ENCODE results near the gene UBAP2L.
"Not testable (repeated sequence)": the region's sequence is repeated elsewhere in the genome, so short reads cannot be mapped to it uniquely, and the experiment has no call there.

UBAP2L gene

DNA sequence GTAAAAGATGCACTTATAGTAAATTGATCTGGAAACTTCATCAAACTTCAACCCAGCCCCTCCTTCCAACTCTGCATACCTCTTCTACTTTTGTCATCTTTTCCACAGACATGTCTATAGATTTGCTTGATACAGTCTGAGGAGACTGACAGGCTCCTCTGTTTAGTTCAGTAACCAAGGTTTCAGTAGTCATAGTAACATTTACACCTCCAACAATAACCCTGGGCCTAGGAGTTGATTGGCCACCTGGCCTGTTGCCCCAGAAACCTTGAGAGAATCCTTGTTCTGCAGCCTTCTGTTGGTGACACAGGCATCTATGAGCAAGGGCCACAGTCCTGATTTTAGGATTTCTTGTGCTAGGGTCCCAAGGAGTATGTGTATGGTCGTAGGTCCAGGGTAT lies 14.6 kb upstream of the UBAP2L start, which contains the start of gene CFAP141:
CFAP141 (minus strand) TSS at position 138 of the 400 bp plus-strand sequence; CDS start at position 112, 26 bp downstream.
- peak; percentile 30 for DNase-seq

DNA sequence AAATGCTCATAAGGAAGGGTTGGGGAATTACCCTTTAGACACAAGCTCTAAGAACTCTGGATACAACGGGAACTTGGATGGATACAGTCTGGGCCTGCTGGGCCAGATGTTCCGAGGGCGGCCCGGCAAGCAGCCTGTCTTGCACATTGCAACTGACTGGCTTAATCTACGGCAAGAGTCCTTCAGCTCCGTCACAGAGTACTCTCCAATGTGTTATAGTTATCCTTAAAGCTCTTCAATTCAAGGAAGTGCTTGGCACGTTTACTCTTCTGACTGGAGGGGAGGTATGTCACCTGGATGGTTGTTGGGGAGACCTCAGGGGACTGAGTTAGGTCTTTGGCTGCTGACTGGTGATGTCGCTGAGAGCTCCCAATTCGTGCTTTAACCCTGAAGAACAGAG lies 13.5 kb upstream of the UBAP2L start:
- no peak for DNase-seq

DNA sequence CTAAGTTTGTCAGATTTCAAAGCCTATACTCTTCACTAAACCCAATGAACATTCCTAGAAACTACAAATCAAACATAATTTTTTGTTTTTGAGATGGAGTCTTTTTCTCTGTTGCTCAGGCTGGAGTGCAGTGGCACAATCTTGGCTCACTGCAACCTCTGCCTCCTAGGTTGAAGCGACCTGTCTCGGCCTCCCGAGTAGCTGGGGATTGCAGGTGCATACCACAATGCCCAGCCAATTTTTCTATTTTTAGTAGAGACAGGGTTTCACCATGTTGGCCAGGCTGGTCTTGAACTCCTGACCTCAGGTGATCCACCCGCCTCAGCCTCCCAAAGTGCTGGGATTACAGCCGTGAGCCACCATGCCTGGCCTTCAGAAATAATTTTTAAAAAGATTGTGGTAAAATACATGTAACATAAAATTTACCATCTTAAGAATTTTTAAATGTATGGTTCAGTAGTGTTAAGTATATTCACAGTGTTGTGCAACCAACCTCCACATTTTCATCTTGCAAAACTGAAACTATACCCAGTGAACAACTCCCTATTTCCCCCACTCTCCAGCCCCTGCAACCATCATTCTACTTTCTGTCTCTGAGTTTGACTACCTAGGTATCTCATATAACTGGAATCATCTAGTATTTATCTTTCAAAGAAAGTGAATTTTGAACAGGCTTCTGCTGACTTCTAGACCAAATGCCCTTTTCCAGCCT lies 11.9 kb upstream of the UBAP2L start:
- DNase-seq = no peak

DNA sequence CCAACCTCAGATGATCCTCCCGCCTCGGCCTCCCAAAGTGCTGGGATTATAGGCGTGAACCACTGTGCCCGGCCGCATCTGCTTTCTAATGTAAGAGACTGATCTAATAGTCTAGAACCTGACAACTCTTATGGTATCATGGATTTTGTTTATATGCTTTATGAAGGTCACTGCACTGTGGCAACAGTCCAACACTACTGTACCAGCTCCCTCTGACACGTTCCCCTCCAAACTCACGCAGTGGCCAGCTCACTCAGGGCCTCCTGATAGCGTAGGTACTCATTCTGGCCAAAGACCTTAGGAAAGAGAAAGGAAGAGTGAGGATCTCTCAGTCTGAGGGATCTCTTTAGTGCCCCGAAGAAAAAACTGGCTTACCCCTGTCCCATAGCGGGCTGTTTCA lies 8.7 kb upstream of the UBAP2L start:
- DNase-seq = no peak

DNA sequence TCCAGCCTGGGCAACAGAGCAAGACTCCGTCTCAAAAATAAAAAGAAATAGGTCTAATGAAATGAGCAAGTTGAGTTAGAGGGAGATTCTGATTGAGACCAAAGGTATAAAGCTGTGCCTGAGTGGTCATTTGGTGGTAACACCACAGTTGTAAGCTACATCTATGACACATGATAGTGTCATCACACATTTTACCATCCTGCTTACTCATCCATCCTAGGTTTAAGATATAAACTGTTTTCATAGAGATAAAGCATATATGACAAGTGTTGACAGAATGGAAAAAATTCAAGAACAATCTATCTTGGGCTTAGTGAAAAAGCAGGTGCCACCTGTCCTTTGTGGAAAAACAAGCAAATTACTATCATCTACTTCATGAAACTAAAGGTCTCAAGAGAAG lies 7.5 kb upstream of the UBAP2L start:
- no peak for DNase-seq

DNA sequence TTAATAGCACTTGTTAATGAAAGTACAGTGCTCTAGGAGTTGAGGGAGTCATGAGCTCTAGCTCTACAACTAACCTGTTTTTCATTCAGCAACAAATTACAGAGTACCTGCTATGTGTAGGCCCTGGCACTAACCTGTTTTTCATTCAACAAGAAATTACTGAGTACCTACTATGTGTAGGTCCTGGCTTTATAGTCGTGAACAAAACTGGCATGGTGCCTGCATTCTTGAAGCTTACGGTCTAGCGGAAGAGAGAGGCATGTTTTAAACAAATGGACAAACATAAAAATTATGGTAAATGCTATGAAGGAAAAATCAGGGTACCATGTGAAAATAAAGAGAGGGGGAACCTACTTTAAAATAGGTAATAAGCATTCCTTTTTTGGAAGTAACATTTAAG lies 2.2 kb upstream of the UBAP2L start:
- DNase-seq = no peak

DNA sequence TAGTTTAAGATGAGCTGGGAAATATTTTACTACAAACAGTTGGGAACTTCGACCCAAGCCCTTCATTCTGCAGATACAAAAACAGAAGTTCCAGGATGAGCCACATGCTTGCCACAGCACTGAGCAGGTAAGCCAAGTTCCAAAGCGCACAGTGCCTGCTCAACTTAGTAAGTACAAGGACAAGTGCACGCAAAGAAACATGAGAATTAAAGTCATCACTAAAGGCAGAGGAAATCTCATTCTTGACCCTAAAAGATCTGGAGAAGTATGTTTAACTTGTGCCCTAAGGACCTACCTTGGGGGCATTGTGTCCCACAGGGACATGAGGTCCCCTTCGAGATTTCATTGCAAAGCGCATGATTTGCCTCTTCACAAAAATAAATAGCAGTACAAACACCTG lies 1.2 kb upstream of the UBAP2L start:
- peak; percentile 42 for DNase-seq

DNA sequence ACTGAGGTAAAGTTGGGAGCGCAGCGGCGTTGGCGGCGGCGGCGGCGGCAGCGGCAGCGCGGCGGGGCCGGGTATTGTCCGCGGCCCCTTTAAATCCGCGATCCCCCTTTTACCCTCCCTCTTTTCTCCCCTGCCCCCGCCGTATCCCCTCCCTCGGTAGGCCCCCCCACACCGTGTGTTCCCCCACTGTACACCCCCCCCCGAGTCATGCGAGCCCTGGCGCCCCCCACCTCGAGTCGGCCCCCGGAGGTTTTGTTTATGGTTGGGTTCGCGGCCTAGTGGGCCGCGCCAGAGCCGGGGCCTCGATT lies 169 bp downstream of the UBAP2L start:
- no peak for DNase-seq

DNA sequence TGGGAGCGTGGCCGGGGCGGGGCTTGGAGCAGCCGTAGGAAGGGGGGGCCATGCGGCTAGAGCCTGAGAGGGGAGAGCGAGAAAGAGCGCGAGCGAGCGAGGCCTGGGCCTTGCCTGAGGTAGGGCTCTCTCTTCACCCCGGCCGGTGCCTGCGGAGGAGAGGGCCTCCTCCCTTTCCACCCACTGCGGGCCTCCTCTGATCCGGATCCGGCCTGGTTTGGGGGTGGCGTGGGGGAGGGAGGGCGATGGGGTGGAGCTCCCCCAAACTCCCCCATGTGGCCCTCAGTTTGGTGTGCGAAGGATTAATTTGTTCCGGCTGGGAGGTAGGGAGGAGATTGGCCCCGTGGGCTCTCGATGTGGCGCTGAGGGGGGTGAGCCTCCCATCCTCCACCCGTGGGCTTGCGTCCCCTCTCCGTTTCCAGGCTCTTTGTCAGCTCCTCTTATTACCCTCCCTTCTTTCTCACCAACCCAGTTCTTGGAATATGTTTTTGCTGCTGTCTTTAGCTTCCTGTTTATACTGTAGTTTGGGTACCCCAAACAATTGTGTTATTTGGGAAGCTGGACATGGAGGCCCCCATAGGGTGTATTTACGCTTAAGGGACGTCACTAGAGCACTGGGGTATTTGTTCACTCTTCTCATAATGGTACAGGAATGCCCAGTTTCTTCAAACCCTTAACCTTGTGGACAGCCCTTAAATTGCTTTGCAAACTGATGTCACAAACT lies 685 bp downstream of the UBAP2L start:
- peak; percentile 75 for DNase-seq

DNA sequence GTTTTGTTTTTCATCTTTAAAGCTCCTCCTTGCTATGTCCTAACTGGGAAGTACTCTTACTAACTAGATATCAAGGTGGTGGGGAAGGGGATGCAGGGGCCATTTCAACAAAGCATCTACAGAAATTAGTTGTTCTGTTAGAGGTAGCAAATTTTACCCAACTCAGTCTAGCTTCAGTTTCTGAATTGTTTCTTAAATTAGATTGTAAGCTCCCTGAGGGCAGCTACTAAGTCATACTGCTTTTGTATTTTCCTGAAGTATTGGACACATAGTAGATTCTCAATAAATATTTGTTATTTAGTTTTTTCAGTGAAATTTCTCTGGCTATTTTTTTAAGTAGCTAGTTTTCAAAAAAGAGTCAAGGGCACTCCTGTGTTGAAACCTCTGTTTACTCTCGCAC lies 1.8 kb downstream of the UBAP2L start:
- DNase-seq = no peak

DNA sequence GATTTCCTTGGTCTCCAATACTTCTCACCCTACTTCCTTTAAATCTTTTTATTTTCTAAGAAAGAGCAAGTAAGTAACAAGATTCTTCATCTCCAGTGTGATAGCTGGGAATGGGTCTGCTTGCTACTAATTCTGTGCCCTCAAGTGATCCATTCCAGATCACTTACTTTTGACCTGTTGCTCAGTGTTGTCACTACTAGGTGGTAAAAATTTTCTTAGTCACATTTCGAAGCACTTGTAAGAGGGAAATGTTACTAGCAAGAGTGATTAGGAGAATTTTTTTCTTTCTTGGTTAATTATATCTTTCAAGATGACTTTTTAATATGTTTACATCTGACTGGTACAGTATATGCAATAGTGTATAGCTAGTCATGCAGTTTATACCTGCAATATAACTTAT lies 2.2 kb downstream of the UBAP2L start:
- DNase-seq = no peak

DNA sequence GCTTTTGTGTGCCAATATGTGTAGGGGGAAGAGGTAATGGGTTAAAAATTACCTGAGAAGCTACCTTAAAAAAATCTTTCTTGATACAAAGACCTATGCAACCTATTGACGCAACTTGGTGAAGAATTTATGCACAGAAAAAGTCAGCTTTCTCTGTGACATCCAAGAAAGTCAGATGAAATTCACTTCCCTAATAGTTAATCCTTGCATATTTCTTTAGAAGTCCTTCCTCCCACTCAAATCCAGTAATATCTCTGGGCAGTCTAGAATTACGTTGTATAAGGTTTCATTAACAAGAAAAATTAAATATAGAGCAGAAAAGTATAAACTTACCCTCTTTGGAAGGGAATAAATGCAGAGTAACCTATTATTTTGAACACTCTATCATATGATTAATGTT lies 2.9 kb downstream of the UBAP2L start:
- no peak for DNase-seq

DNA sequence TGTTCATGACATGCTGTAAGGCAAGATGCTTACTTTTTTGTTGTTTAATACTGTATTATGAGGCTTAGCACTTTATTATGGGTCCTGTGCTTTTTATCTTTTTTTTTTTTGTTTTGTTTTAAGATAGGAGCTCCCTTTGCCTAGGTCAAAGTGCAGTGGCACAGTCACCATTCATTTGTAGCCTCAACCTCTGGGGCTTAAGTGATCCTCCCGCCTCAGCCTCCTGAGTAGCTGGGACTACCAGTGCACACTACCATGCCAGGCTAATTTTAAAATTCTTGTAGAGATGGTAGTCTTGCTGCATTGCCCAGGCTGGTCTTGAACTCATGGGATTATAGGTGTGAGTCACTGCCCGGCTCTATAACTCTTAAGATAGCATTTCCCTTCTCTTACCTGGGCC lies 4.6 kb downstream of the UBAP2L start:
- no peak for DNase-seq

DNA sequence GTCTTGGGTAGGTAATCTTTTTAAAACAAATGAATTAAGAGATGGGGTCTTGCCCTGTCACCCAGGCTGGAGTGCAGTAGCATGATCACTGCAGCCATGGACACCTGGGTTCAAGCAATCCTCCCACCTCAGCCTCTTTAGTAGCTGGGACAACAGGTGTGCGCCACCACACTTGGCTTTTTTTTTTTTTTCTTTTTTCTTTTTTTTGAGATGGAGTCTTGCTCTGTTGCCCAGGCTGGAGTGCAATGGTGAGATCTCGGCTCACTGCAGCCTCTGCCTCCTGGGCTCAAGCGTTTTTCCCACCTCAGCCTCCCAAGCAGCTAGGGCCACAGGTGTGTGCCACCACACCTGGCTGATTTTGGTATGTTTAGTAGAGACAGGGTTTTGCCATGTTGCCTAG lies 10.4 kb downstream of the UBAP2L start:
- DNase-seq = not testable (repeated sequence)

DNA sequence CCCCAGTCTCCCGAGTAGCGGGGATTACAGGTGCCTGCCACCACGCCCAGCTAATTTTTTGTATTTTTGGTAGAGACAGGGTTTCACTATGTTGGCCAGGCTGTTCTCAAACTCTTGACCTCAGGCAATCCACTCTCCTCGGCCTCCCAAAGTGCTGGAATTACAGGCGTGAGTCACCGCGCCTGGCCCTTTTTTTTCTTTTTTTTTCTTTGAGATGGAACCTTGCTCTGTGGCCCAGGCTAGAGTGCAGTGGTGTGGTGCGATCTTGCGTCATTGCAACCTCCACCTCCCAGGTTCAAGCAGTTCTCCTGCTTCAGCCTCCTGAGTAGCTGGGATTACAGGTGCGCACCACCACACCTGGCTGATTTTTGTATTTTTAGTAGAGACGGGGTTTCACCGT lies 12.4 kb downstream of the UBAP2L start:
- not testable (repeated sequence) for DNase-seq

DNA sequence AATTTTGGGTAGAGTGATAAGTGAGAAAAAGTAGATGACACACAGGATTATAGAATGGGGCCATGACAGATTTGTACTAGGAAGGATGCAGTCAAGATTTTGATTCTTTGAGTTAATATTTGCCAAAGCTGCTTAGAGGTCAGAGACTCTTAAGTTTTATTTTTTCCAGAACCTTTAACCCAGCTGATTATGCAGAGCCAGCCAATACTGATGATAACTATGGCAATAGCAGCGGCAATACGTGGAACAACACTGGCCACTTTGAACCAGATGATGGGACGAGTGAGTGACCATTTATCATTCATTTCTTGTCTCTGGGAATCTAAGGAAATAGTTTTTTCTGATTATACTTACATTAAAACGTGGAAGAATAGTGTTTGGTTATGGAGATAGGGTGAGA lies 16.1 kb downstream of the UBAP2L start:
- no peak for DNase-seq

DNA sequence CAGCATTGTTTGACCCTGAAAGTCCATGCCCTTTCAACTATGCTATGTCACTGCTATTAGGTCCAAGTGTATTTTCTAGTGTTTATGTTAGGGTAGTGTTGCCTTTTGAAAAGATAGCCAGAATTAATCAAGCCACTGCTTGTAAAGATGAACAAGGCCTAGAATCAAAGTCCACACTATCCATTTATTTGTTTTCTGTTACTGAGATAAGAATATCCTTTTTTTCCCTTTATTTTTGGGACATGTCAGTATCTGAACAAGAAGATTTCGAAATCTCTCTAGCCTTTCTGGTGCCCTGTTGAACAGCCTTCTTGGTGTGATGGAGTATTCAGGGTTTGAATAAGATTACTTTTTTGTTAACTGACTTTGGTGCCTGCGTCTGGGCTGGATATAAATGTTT lies 16.7 kb downstream of the UBAP2L start:
- DNase-seq = no peak

DNA sequence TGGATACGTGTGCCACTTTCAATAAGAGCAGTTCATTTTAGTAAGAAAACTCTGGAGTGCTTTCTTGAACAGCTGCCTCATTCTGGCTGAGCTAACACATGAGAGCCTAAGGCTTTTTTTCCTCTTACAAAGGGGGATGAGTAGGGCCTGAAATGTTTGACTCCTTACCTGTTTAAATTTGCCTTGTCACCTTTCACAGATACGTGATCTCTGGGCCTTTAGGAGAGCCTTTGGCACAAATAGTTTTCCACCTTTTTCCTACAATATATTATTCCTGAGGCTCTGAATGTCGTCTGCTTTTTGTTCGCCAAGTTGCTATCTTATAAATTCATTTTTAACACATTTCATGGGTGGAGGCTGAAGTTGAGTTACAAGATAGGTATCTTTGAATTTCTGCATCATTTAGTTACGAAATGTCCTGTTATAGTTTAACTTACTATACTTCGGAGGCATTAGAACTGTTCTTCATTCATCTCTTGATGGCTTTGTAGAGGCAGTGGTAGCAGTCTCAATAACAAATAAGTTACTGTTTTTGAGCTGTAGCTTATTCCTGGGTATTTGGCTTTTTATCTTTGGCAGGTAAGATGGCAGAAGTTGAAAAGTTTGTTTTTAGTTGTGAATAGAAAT lies 17.2 kb downstream of the UBAP2L start:
- no peak for DNase-seq

DNA sequence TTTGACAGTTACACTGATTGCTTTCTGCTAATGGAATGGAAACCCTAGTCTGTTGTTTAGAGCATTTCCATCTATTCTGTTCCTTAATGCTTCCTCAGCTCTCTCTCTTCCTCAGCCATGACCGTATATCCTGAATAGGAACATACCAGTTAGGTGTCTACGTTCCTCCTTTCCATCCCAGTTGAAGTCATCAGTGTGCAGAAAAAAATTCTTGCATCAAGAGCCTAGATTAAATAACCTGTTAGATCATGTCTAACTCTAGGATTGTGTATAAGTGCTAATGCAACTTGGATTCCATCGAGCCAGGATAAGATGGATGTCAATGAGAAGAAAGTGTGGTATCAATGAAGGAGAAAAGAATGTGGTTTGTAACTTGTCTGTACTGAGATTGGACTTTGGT lies 18.7 kb downstream of the UBAP2L start:
- no peak for DNase-seq

DNA sequence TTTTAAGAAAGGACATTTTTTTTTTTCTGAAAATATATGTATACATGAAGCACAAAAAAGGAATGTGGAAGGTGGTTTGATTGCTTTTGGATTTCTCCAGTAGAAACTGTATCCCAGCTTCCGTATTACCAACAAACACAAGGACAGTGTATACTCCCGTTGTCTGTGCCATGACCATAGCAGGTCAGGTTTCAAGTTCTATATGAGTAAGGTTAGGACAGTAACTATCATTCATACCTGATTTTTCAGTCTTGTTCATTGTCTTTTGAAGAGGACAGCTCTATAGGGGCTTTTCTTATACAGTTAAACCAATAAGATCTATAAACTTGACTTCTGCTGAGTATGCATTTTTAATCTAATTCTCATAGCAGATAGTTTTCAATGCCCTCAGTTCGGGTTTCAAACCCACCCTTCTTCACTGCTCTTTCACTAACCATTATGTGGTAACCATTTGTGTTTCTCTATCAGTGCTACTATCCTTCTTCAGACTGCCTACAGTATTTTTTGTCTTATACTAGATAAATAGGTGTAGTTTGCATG lies 19.6 kb downstream of the UBAP2L start:
- no peak for DNase-seq

DNA sequence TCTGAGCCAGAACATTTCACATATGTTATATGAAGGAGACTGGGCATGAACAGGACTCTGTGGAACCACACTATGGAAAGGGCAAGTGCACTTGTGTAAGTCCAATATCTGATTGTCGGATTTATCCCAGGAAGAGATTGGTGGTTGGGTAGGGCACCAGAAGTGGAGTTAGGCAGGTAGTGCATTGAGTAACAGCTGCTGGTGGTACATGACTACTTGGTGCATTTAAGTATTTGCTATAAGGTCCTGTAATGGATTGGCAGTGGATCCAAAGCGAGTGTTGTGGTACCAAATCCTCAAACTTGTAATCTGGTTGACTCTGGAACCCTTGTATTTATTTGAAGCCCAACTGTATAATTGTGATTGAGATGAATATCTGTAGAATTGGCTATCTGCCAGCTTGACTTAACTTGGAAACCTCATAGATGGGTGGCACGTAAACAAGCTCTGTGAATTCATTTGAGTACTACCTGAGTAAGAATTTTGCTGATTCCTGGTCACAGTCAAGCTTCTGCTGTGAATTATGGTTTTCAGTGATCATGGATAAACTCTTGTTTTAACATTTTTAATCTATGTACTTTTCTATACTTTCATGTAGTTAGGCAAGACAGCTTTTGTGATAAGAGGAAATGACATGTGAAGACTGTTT lies 21.1 kb downstream of the UBAP2L start:
- DNase-seq = peak; percentile 15

DNA sequence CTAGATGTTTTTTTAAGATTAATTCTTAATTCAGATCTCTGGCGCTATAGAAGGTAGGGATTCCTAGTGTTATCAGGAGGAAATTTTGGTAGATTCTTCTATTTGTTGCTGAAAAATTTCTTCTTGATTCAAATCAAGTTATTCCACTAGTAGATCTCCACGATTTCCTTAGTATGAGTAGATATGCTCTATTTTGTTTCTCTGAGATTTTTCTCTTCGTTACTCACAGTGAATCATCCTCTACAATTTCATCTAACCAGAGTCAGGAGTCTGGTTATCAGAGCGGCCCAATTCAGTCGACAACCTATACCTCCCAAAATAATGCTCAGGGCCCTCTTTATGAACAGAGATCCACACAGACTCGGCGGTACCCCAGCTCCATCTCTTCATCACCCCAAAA lies 32.9 kb downstream of the UBAP2L start:
- DNase-seq = no peak

DNA sequence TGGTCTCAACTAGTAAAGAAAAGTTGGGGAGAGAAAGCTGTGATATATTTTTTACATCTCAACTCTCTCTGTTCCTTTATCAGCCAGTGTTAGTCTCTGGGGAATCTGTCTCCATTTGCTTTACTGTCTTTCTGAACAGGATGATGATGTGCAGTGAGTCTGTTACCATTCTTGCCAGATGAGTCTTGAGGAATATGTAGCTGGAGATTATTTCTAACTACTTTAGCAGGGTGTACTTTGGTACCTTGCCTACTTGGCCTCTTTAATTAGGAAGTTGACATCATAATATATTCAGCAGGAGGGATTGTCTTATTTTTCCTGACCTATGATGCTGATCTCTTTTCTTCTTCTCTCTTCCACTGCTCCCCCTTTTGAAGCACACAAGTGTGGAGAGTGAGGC lies 35.9 kb downstream of the UBAP2L start:
- DNase-seq = no peak

DNA sequence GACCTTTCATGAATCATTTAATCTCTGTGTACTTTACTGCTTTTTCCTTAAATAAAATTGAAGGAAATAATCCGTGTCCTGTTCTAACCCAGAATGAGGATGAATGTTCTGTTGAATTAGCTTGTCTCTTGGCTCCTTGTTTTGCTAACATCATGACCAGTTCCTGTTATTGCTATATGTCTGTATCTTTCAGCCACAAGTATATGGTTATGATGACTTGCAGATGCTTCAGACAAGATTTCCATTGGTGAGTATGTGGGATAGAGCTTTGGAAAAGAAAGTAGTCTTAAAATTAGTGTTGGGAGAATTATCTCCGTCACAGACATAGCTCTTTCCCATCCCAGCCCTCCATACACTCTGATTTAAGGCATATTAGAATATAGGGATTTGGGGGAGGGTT lies 38.0 kb downstream of the UBAP2L start:
- DNase-seq = no peak
